Measurements from ENCODE around the gene CHST8.
"Not testable (repeated sequence)": the region's sequence is repeated elsewhere in the genome, so short reads cannot be mapped to it uniquely, and the experiment has no call there.

Gene CHST8

DNA sequence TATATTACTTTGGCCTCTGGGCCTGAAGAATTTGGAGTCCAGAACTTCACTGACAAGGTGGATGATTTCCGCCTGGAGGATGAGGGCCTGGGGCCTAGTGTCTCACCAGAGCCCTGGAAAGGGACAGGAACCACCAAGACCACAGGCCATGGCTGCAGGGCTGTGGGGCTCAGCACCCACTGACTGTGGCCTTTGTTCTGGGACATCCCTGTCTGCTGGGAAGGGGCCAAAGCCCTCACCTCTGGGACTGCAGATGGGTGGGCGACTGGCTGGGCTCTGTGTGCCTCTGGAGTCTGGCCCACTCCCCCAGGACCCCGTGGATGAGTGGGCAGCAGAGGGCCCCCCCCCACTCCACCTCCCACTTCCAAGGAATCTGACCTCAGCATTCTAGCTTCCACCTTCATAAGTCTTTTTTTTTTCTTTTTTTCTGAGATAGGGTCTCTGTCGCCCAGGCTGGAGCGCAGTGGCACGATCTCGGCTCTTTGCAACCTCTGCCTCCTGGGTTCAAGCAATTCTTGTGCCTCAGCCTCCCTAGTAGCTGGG, 20.3 kb downstream of the CHST8 start:
- no peak for DNase-seq (ENCODE audit: low read depth in 2 of 2)

DNA sequence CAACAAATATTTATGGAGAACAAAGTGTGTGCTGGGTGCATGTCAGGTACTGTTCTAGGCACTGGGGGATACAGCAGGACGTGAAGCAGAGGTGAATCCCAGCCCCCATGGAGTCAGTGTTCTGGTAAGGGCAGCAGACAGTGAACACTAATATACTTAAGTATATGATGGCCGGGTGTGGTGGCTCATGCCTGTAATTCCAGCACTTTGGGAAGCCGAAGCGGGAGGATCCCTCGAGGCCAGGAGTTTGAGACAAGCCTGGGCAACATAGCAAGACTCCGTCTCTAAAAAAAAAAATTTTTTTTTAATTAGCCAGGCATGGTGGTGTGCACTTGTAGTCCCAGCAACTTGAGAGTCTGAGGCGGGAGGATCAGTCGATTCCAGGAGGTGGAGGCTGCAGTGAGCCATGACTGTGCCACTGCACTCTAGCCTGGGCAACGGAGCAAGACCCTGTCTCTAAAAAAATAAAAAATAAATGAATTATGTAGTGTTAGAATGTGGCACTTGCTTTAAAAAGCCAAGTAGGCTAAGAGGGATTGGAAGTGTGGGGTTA, 22.6 kb downstream of the CHST8 start:
- DNase-seq (ENCODE audit: low read depth in 2 of 2) = no peak

DNA sequence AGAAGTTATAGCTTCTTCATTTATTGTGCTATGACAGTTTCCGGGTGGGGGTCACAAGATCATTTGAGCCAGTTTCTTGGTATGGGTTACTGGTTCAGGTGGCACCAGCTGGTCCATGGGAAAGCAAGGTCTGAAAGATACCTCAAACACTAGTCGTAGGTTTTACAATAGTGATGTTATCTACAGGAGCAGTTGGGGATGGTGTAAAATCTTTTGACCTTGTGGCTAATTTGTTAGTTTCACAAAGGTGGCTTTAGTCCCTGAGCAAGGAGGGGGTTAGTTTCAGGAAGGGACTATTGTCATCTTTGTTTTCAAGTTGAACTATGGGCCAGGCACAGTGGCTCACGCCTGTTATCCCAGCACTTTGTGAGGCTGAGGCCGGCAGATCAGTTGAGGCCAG, 24.6 kb downstream of the CHST8 start:
- no peak for DNase-seq (ENCODE audit: low read depth in 2 of 2)

DNA sequence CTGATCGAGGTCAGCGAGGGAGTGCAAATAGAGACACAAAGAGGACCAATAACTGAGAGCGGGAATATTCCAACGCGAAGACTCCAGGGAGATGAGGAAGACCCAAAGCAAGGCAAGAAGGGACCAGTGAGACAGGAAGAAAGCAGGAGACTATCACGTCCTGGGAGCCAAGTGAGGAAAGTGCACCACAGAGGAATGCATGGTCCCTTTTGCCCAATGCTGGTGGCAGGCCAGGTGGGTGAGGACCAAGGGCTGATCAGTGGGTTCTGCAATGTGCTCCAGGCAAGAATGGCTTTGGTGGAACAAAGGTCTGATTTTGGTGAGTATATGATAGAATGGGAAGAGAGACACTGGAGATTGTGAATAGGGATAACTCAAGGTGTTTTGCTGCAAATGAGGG, 25.4 kb downstream of the CHST8 start:
- no peak for DNase-seq (ENCODE audit: low read depth in 2 of 2)

DNA sequence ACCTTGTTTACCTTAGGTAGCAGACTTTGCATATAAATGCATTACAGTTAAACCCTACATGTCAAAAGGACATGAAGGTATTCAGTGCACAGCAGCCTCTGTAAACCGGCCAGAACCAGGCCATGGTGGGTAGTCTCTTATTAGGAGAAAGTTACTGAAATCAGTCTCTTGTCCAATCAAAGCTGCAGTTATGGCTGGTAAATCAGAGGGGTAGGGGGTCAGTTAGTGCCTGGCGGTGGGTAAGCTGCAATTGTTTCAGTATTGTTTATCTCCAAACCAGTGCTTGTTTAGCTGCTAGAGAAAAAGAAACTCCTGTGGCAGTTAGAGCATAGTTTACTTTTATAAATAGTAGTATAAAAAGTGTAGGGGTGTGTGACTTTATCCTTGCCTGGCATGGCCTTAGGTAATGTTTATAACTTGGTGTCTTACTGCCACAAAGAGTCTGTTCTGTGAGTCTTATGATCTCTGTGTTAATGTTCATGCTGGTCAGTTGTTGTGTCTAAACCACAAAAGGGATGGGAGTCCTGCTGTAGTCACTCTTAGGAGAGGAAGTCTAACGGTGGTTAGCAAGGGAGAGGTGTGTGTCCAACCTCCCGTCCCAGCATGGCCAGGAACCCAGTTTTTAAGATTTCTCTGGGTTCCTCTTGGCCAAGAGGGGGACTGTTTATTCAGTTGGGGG, 28.0 kb downstream of the CHST8 start:
- DNase-seq (ENCODE audit: low read depth in 2 of 2) = no peak

DNA sequence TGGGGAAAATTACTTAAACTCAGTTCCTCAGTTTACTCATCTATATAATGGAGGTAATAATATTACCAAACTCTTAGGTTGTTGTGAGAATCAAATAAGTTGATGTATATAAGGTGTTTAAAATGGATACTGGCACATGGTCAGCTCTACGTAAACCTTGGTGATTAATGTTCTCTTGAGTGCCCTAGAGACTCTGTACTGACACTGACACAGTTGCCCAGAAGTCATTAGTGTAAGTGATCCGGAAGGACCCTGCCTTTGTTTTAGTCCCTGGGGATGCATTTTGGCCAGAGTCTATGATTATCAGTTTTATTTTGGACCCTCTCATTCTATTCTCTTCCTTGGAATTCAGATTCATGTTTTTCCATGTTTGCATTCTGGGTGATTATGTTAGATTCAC, 31.9 kb downstream of the CHST8 start:
- DNase-seq (ENCODE audit: low read depth in 2 of 2) = no peak

DNA sequence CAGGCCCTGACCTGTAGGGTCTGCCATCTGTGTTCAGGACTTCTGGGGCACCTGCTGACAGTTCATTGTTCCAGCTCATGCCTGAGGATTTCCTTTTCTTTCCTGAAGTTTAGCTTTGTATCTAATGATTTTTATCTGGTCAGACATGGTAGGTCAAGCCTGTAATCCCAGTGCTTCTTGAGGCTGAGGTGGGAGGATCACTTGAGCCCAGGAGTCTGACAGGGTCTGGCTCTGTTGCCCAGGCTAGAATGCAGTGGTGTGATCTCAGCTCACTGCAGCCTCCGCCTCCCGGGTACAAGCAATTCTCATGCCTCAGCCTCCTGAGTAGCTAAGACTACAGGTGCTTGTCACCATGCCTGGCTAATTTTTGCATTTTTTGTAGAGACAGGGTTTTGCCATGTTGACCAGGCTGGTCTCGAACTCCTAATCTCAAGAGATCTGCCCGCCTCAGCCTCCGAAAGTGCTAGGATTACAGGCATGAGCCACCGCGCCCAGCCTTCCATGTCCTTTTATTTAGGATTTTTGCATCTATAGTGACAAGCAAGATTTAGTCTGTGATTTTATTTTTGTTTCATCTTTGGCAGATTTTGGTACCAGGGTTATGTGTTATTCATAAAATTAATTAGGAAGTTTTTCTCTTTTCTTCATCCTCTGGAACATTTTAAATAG, 33.2 kb downstream of the CHST8 start:
- DNase-seq (ENCODE audit: low read depth in 2 of 2) = no peak

DNA sequence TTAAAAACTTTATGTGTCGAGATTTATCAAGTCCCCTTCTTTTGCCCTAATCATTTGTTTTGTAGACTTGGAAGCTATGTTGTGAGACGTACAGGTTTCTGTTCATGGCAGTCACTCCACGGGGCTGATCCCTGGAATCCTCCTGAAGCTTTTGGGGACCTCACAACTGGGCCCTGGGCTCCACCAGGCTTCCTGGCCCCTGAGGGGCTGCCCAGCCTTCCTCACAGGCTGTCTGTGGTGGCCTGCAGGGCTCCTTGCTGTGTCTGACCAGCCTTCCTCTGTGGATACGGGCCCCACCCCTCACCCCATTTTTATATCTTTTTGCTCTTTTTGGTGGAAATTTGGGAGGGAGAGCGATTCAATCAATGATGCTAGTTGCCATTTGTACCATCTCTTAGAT, 38.1 kb downstream of the CHST8 start:
- DNase-seq (ENCODE audit: low read depth in 2 of 2) = no peak

DNA sequence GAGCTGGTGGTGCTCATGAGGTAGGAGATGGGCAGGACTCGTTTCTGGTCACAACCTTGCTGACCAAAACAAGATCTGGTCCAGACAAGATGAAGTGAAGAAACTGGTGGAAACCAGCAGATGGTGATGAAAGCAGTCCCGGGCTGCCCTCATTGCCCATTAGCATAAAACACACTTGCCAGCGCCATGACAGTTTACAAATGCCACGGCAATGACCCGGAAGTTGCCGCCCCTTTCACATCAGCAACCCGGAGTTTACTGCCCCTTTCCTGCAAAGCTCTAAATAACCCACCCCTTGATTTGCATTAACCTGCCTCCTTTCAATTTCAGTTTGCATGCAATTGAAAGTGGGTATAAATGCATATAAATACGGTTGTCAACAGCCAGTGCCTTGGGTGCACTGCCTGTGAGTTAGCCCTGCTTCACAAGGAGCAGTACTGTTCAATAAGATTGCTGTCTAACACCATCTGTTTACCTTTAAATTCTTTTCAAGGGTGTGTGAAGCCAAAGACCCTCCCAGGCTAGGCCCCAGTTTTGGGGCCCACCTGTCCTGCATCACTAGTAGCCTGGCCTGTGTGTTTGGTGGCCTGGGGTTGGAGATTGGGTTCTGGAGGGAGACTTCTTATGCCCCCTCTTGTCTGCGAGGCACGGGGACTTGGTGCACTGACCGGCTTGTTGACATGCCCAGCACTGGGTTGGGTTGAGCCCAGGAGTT, 38.8 kb downstream of the CHST8 start:
- no peak for DNase-seq (ENCODE audit: low read depth in 2 of 2)

DNA sequence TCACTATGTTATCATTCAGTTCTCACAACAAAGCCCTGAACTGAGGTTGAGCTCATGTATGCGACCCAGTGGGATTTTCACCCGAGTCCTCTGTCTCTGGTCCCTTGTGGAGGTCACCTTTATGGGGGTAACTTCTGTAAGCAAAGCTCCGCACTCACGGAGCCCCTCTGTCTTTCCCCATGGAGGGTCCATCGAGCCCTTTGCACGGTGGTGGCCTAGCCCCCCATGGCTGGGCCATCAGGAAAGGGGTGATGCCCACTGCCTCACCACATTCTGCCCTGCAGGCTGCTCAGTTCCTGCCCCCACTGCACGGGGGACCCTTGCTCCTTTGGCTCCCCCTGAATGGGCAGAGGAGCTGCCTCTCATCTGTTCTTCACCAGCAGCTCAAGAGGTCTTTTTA, 39.6 kb downstream of the CHST8 start:
- DNase-seq (ENCODE audit: low read depth in 2 of 2) = no peak

DNA sequence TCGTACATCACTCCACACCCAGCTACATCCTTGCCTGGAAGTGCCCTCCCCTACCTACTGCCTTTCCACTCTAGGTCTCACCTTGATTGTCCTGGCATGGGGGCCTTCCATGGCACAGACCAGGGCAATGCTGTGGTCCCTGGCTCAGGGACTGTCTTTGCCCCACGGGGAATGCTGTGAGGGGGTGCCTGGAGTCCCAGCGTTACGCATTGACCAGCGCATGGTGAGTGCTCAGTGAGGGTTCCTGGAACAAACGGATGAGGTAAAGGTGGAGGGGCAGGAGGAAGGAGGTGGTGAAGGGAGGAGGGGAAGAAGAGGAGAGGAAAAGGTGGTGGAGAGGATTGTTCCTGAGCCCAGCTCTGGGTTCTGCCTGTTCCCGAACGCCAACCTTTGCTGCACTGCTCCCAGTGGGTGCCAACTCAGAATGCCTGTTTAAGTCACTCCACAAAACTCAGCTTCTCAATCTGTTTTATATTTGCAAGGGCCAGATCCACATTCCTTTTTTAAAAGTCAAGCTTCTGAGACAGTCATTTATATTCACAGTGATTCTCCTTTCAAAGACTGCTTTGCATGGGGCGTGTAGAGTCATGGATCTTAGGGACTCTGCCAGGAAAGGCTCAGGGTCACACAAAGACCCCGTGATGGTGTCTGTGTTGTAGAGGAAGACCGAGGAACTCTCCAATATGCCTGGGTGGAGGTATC, 40.8 kb downstream of the CHST8 start:
- DNase-seq (ENCODE audit: low read depth in 2 of 2) = no peak

DNA sequence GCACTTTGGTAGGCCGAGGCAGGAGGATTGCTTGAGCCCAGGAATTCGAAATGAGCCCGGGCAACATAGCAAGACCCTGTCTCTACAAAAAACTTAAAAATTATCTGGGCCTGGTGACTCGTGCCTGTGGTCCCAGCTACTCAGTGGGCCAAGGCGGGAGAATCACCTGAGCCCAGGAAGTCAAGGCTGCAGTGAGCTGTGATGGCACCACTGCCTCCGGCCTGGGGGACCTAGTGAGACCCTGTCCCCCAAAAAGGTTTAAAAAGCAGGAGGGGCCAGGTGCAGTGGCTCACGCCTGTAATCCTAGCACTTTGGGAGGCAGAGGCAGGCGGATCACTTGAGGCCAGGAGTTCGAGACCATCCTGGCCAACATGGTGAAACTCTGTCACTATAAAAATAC, 41.6 kb downstream of the CHST8 start:
- DNase-seq (ENCODE audit: low read depth in 2 of 2) = not testable (repeated sequence)

DNA sequence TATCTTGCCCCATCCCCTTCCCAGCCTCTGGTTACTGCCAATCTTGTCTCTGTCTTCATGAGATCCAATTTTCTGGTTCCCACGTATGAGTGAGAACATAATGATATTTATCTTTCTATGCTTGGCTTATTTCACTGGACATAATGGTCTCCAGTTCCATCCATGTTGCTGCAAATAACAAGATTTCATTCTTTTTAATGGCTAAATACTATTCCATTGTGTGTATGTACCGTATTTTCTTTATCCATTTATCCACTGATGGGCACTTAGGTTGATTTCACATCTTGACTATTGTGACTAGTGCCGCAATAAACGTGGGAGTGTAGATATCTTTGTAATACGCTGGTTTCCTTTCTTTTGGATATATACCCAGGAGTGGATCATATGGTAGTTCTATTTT, 43.0 kb downstream of the CHST8 start:
- DNase-seq (ENCODE audit: low read depth in 2 of 2) = no peak

DNA sequence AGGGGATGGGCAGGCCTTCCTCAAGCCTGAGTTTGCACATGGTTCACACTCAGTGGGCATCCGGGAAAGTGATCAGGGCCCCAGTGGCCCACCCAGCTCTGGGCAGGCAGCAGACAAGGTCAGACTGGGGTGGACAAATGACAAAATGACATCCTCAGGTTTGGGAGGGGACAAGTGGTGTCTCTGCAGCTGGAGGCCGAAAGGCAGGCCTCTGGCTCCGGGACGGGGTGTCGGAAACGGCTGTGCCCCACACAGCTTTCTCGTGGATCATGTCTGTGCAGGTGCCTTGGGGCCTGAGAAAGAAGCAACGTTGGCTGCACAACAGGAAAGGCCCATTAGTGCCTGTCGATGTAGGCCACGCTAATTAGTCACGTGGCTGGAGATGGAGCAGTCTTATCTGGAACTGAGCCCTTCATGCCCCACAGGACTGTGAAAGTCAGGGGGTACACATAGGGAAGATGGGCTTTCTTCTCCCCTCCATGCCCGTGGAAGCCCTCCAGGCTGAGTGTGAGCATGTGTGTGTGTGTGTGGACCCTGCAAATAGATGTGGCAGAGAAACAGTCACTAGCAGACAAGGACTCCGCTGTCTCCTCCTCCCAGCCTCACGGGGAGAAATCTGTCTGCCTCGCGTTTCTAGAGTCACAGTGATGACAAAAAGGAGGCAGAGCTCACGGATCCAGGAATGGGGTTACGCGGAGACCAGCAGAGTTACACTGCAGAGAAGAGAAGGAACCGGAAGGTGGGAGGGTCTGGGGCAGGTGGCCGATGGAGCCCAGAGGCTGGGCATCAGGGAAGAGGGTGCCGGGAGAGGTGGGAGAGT, 44.2 kb downstream of the CHST8 start:
- no peak for DNase-seq (ENCODE audit: low read depth in 2 of 2)

DNA sequence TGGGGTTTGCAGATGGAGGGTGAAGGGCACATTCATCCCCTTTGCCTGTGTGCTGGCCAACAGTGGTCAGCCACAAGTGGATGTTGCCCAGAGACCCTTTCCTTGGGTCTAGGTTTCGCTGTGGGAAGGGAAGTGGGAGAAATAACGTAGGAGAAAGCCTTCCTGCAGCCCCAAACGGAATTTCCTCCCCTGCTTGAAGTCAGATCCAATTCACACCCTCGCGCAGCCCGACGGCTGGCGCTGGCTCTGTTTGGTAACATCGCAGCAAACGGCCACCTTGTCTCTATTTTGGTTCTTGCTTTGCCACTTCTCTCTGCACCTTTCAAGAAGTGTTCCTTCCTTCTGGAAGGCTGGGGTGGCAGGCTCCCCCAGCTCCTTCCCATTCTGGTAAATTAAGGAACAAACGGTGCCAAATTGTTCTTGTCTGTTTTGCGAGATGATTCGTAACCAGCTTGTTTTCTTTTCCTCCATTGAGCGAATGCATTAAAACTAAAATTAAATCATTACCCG, 45.4 kb downstream of the CHST8 start:
- DNase-seq (ENCODE audit: low read depth in 2 of 2) = no peak

DNA sequence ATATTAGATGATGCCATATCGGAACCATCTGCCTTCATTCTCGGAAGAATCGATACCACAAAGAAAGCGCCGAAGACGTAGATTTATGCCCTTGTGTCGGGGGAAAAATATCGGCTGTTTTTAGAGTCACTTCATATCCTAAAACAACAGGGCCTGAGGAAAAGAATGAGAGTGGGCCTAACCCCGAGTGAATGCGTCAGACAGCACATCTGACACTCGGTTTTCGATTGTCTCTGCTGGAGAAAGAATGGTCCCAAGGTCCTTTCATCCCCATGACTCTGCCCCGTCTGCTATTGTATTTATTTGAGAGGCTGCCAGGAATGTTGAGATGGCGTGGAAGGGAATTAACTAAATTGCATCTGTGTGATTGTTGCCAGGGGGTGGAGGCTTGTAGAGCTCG, 46.1 kb downstream of the CHST8 start:
- no peak for DNase-seq (ENCODE audit: low read depth in 2 of 2)

DNA sequence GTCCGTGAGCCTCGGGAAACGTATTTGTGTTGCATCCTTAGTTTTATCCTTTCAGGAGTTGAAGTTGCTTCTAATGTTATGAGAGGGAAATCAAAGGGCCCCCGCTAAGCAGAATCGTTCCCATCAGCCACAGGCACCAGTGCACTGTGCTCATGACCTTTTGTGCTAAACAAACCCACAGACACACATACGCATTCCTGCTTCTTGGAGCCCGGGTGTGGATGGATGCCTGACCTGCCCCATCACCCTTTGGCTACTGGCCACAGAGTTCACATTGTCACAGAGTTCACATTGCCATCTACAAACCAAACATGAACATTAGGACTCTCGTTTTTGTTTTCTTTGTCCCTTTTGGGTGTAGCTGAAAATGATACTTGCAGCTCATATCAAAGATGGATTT, 47.2 kb downstream of the CHST8 start:
- no peak for DNase-seq (ENCODE audit: low read depth in 2 of 2)

DNA sequence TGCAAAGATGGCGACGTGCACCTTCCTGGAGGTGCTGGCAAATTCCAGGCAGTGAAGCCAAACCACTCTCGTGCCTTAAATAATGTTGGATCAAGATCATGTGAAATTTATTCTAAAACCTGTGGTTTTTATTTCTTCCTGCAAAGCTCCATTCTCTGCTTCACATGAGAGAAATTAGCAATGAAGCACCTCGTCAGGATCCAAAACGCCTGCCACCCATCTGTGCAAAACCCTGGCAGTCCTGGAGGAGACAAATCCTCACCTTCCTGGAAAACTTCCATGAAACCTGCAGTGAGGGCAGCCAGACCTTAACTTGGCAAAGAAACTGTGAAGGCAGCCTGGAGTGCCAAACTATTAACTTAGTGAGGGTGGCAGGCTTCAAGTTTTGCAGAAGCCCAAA, 47.6 kb downstream of the CHST8 start:
- no peak for DNase-seq (ENCODE audit: low read depth in 2 of 2)

DNA sequence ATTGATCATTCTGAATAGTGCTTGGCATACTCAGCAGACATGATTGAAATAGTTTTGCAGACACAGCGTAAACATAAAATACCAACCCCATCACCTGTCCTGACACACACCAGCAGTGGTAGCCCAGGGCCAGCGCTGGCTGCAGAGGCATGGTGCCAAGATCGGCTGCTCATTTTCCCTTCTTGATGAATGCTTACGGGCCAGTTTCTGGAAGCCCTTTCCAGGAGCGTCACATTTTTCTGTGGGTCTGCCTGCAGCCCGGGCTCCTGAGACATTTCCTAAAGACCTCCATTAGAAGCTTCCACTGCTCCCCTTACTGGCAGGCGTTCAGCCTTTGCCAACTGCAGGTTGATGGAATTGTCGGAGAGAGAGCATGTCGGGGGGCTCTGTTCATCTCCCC, 48.6 kb downstream of the CHST8 start:
- DNase-seq (ENCODE audit: low read depth in 2 of 2) = no peak

DNA sequence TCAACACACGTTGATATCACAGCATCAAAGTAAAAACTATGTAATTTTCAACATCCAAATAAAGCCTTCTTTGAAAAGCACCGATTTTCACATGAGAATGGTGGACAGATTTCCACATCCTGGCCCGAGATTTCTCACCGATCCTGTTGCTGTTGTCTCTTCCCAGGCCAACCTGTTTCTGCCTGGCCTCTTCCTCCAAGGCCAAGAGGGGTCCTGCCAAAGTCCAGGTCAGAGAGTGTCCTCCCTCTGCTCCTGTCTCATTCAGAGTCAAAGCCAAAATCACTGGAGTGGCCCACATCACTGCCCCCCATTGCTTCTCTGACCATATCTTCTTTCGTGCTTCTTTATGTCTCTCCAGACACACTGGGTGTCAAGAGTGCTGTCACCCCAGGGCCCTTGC, 49.5 kb downstream of the CHST8 start:
- DNase-seq (ENCODE audit: low read depth in 2 of 2) = no peak
